Astrocyte of the hippocampus (primary cell): ENCODE data around the gene ORC3.
"Not testable (repeated sequence)": the region's sequence is repeated elsewhere in the genome, so short reads cannot be mapped to it uniquely, and the experiment has no call there.

Source experiments
- DNase-seq: peaks from one replicate; pipeline ENCODE4 v3.0.0; 2011; ENCODE audit warnings: low read depth, low spot score

ORC3 gene

DNA sequence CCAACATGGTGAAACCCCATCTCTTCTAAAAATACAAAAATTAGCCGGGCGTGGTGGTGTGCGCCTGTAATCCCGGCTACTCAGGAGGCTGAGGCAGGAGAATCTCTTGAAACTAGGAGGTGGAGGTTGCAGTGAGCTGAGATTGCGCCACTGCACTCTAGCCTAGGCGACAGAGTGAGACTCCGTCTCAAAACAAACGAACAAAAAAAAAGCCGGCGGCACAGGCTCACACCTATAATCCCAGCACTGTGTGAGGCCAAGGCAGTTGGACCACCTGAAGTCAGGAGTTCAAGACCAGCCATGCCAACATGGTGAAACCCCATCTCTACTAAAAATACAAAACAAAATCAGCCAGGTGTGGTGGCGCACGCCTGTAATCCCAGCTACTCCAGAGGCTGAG is 106.9 kb downstream of the ORC3 start:
- DNase-seq = not testable (repeated sequence)

DNA sequence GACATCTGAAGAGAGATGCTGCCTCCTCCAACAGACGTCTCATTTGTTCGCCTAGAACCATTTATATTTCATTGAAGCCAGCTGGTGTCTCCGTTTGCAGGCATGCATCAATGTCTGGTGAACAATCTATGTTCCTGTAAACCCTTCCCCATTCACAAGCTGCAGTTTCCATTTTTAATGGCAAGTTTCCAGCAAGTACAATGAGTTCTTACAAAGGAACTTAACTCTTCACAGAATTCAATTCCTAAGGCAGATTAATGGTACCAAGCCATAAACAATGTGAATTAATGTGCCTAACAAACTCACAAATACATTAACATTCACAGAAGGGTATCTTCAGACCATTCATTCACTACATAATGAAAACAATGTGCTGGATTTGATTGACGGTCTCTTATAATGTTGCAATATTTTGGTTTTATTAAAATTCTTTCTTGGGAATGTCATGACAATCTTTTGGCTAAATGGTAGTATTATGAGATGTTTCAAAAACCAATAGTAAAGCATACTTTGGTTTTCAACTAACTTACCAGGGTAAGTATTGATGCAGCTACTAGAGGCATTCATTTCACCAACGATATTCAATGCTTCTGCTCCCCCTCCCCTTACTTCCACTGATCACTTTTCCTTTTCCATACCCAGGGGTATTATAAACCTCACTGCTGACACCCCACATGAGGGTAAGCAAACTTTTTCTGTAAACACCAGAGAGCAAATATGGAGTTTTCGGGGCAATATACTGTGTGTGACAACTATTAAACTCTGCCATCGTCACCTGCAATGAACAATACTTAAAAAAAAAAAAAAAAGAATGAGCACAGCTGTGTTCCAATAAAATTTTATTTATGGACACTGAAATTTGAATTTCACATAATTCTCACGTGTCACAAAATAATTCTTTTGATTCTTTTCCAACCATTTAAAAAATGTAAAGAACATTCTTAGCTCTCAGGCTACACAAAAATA is 107.9 kb downstream of the ORC3 start:
- peak; percentile 83 for DNase-seq

DNA sequence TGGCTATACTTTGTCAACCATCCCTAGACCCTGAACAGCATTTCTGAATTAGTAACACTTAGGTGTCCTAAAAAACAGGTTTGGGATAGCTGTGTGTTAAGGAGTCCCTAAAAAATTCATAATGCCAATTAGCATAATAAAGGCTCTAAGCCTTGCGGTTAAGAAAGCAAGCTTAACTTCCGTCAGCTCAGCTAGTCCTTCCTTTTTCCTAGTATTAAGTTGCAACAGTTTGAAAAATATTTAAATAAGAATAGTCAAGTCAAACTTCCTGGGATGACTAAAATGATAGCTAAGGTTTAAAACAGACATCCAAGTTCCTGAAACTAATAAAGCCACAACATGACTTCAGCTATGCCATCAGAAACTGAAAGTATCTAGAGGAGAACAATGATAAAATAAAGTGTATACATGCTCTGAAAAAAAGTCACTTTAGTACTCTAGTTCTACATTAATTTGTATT is 108.6 kb downstream of the ORC3 start:
- peak; percentile 33 for DNase-seq

DNA sequence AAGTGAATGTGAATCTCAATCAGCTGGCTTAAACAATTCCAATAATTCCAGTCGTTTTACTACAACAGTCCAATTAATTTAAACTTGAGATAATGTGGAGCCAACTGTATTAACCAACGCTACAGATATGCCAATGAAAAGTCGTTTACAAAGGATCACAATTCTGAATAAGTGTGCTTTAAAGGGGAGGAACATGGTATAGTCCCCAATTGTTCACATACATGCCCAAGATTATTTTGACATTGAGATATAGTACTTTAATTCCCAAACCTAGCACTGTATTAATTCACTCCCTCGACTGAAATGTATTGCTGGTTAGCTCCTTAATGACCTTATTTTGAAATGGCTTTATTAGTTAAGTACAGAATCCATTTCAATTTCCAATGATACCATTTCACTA is 109.6 kb downstream of the ORC3 start:
- no peak for DNase-seq

DNA sequence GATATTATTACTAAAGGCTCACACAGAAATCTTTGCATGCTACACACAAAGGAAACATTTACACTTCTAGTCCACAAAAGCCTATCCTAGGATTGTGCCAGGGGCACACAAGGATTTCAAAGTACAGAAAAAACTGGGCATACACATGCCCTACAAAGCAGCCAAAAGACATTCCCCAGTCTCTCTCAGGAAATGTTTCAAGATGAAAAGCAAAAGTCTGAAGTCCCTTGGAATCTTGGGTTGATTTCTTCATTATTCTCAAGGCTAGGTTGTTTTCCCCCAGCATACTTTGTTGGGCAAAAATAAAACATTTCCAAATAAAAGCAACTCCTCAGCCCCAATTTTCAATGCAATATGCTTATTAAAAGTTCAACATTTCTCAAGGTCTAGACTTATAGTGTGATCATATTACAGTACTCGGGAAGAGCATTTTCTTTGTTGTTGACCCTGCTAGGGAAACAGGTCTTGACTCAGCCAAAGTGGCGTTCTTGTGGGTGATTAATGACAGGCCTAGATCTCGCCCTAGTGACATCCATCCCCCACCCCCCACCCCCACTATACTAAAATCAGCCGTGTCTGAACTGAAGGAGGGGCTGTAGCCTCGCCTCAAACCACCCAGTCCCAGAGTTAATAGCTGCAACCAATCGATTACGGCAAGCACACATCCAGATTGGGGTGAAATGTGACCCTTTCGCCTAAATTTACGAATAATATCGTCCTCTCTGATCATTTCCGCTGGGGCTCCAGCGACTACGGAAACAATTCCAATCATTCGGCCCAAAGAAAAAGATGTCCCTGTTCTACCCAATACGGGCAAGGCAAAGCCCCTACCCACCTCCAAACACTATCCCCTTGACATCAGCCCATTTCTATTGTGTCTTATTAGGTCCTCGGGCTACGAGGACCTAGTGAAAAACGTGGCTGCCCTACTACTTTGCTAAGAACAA is 110.7 kb downstream of the ORC3 start:
- peak; percentile 79 for DNase-seq

DNA sequence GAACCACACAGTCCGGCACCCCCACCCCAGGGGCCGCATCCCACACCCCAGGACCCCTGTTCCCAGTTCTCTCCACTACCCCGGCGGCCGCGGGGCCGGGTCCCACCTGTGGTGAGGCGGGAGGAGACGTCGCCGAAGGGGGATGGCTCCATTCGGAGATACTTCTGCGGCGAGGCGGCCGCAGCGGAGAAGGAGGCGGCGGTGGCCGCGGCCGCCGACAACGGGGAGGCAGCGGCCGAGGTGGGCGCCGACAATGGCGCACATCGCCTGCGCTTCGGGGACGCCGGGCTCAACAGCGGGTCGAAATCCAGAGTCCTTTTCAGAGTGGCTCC is 111.4 kb downstream of the ORC3 start:
- DNase-seq = no peak

DNA sequence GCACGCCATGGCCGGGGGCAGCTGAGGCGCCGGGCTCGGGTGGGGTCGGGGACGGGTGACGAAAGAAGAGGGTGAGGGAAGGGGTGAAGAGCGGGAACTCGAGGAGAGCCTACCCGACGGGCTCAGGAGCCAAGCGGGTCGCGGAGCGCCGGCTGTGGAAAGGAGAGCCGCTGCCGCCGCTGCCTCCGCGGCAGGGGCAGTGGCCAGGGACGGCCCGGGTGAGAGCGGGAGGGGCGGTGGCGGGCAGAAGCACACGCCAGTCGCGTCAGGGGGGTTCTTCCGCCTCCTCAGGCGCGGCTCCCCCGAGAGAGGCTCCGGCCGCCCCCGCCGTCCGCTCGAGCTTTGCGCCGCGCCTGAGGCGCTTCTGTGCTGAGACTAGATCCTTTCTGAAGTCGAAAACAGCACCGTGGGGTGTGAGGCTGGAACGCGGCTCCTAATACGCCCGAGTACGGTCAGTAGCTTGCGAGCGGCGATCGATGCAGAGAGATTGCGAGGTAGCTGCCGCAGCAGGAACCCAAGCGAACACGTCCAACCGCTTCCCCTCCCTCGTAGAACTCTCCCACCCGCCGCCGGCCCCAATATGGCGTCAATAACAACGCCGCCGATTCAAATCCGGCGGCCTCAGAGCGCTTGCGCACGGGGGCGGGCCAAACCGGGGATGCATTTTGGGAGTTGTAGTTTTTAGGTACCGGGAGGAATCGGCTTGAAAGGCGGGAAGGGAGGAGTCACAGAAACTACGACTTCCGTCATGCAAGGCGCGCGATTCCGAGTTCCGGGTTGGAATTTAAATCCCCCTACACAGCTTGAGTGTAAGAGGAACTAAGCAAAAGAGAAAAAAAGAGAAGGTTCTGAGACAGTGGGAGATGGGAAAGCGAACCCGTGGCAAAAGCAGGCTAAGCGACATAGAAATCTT is 112.0 kb downstream of the ORC3 start, which contains the start of gene AKIRIN2:
Gene AKIRIN2 (minus strand): TSS at position 558 of the 913 bp plus-strand sequence. CDS start 549 bp downstream, at position 9.
- DNase-seq = peak; percentile 99

DNA sequence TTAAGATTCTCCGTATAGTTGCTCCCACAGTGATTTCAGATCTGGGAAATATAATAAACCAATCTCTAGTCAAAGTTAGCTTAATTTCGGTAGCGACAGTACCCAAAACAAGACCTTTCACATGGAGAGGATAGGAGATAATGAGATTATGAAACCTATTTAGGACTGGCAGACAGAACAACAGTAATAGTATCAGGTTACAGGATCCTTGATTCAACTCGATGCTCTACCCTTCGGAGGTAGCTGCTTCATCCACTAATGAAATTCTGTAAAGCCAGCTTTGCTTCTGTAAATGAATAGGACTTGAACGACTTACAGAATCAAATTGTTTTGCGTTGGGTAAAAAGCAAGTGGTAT is 112.6 kb downstream of the ORC3 start:
- DNase-seq = no peak

DNA sequence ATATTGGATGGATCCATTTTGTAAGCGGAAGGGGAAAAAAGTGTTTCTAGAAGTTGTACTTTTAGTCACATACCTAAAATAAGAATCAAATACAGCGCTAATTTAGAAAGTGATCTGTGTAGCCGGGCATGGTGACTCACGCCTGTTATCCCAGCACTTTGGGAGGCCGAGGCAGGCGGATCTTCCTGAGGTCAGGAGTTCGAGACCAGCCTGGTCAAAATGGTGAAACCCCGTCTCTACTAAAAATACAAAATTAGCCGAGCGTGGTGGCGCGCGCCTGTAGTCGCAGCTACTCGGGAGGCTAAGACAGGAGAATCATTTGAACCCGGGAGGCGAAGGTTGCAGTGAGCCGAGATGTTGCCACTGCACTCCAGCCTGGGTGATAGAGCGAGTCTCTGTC is 113.1 kb downstream of the ORC3 start:
- DNase-seq = not testable (repeated sequence)

DNA sequence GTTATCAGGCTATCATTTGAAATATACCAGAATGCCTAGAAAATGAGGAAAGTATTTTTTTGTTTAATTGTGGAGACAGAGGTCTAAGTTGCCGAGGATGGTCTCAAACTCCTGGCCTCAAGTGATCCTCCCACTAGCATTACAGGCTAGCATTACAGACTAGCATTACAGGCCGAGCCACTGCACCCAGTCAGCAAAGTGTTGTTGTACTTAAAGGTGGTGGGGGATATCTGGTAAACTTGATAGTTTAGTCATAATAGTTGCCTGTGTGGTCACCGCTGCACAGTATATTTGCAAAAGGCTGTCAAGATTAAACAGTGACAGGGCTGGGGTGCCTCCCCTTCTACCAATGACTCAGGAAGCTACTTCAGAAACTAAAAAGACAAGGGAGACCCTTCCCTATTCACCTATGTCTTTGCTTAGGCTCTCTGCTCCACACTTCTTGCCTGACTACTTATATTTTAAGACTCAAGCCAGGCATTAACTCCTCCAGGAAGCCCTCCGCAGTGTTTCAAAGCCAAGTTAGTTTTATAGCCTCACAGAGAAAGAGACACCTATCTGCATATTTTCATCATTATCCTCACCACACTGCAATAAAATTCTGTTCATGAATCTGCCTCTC is 115.2 kb downstream of the ORC3 start:
- peak; percentile 59 for DNase-seq

DNA sequence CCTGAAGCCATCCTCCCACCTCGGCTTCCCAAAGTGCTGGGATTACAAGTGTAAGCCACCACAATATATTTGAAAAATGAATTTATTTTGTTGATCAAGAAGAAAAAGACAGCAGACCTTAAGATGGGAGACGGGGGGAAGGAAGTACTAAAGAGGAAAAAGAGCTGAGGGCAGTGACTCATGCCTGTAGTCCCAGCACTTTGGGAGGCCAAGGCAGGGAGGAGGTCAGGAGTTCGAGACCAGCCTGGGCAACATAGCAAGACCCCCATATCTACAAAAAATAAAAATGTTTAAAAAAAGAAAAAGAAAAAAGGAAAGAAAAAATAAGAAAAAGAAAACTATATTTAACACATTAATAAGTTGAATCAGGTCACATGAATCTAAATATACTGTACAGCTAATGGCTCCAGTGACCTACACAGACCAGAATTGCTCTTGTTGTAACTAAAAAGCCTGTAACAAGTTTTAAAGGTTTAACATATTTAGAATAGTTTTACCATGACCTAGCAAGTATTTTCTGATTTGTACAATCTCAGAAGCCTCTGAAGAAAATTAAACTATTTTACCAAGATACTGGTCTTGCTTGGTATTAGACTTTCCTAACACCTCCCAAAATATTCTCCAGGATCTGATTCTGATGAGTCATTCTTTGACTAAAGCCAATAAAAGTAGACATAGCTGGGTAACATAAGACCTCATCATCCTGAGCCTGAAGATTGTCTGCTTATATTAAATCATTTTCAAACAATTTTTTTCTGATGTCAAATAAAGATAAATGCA is 116.4 kb downstream of the ORC3 start:
- peak; percentile 50 for DNase-seq

DNA sequence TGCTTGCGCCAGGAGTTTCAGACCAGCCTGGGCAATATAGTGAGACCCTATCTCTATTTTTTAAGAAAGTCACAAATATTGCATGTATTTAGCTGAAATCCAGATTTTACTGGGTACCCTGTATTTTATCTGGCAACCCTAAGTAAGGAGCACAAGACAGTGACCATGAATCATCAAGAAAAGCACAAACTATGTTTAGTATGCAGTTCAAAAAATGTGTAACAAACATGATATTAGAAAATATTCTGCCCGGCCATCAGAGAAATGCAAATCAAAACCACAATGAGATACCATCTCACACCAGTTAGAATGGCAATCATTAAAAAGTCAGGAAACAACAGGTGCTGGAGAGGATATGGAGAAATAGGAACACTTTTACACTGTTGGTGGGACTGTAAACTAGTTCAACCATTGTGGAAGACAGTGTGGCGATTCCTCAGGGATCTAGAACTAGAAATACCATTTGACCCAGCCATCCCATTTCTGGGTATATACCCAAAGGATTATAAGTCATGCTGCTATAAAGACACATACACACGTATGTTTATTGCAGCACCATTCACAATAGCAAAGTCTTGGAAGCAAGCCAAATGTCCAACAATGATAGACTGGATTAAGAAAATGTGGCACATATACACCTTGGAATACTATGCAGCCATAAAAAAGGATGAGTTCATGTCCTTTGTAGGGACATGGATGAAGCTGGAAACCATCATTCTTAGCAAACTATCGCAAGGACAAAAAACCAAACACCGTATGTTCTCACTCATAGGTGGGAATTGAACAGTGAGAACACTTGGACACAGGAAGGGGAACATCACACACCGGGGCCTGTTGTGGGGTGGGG is 118.9 kb downstream of the ORC3 start:
- DNase-seq = not testable (repeated sequence)

DNA sequence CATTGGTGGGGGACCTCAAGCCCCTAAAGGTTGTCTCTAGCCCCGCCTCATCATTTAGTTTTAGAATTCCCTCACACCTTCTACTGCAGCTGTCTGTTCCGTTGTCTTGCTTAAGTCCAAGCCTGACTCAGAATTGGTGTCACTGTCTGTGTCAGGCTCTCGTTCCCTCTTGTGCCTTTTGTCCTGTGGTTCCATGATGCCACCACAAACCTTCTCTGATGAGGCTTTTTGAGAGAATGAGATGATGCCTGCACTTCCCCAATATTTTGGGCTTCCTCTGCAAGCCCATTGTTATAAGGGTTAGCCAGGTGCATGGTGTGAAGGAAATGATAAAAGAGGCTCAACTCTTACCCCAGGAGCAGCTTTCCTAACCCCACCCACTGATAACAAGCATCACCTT is 120.2 kb downstream of the ORC3 start:
- DNase-seq = no peak

DNA sequence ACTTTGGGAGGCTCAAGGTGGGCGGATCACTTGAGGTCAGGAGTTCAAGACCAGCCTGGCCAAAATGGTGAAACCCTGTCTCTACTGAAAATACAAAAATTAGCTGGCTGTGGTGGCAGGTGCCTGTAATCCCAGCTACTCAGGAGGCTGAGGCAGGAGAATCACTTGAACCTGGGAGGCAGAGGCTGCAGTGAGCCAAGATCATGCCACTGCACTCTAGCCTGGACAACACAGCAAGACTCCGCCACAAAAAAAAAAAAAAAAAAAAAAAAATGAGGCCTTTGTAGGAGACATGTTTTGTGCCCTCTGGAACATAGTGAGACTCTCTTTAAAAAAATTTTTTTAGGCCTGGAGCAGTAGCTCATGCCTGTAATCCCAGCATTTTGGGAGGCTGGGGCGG is 122.8 kb downstream of the ORC3 start:
- DNase-seq = not testable (repeated sequence)

DNA sequence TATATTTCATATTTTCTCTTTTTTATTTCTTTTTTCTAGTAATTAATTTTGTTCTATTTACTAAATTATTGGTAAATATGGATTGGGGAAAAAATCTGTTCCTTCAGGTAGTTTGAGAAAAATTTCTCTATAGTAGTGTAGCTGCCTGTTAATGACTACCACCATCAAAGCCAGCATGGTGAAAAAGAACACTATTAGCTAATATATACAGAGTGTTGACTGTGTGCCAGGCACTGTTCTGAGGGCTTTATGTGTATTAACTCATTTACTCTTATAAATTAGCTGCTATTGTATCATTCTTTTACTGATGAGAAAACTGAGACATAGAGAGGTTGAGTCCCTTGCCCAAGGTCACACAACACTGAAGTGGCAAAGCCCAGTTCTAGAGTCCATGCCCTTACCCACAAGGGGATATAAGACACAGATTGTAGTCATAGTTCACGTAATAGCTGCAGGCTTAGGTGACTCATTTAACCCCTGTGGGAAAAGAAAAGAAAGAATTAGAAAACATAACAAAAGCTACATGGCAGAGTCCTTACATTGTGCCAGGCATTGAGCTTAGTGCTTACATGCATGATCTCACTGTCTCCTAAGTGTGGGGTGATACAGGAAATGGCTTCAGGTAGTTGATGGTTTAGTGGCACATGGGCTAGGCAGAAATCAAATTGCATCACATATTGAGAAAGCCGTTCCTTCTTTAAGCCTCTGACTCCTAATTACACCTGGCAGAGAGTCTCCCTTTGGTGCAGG is 124.3 kb downstream of the ORC3 start:
- peak; percentile 77 for DNase-seq
